ENCODE results near the gene CCDC51. TPM values are rescaled to one million over a fixed set of nuclear protein-coding genes. Genes with fewer than 3 reads are reported as not detected.

CCDC51 gene
- total and polyA plus RNA-seq, 2 of the 13 experiments (the other 11 are each of a cell fraction or from before 2014, with no cell fraction given): 18.1 to 29.4 TPM

DNA sequence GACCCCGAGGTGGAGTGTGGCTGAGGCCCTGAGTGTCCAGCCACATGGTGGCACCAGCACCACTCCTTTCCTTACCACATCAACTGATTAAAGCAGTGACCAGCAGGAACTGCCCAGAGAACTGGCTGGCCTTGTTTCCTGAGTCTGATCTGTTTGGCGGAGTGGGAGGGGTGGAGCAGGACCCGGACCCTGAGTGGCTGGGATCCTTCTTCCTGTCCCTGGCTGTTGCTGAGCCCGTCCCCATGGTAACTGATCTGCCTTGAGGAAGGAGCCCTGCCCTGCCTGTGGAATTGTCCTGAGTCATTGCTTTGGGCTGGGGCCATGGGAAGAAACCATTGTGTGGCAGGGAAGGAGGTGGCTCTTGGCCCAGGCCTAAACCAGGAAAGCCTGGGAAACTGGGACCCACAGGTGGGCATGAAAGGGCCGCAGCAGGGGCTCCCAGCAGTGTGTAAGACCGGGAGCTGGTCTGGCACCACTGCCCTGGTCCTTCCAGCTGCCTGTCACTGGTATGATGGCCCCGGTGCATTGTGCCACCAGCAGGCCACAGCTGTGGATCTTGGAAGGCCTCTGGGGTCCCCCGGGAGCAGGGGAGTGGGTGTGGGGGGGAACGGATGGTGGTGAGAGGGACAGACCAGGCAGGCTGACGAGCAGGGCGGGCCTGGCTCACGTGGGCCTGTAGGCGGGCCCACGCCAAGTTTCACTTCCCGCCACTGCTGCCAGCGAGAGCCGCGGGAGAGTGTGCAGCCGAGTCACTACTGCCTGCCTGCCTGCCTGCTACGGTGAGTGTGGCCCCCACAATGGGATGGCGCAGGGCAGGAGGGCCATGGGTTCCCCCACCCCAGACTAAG is 25.8 kb upstream of the CCDC51 start (continued):
- TF ChIP-seq SIN3A (IDR thresholded peaks at IDR 0.05; ENCODE audit: borderline replicate concordance, low read depth, low read length) (no peak; the same call in 1 of the 2 replicates), ONECUT2 (CRISPR knock-in tag; IDR thresholded peaks at IDR 0.05) (no peak), ZNF451 (CRISPR knock-in tag; IDR thresholded peaks at IDR 0.05) (no peak), SP140L (CRISPR knock-in tag; IDR thresholded peaks at IDR 0.05; ENCODE audit: borderline replicate concordance) (no peak), ZNF557 (CRISPR knock-in tag; IDR thresholded peaks at IDR 0.05) (no peak), REL (CRISPR knock-in tag; conservative IDR thresholded peaks at IDR 0.05) (no peak), ZSCAN31 (CRISPR knock-in tag; IDR thresholded peaks at IDR 0.05; ENCODE audit: low read depth) (peak; percentile 87), NPAS2 (CRISPR knock-in tag; IDR thresholded peaks at IDR 0.05; ENCODE audit: borderline replicate concordance) (no peak), ZNF629 (CRISPR knock-in tag; conservative IDR thresholded peaks at IDR 0.05) (no peak), TAF1 (CRISPR knock-in tag; IDR thresholded peaks at IDR 0.05) (peak; percentile 26; the same call in 1 of the 2 replicates)
- TF ChIP-seq, protein P1, sequence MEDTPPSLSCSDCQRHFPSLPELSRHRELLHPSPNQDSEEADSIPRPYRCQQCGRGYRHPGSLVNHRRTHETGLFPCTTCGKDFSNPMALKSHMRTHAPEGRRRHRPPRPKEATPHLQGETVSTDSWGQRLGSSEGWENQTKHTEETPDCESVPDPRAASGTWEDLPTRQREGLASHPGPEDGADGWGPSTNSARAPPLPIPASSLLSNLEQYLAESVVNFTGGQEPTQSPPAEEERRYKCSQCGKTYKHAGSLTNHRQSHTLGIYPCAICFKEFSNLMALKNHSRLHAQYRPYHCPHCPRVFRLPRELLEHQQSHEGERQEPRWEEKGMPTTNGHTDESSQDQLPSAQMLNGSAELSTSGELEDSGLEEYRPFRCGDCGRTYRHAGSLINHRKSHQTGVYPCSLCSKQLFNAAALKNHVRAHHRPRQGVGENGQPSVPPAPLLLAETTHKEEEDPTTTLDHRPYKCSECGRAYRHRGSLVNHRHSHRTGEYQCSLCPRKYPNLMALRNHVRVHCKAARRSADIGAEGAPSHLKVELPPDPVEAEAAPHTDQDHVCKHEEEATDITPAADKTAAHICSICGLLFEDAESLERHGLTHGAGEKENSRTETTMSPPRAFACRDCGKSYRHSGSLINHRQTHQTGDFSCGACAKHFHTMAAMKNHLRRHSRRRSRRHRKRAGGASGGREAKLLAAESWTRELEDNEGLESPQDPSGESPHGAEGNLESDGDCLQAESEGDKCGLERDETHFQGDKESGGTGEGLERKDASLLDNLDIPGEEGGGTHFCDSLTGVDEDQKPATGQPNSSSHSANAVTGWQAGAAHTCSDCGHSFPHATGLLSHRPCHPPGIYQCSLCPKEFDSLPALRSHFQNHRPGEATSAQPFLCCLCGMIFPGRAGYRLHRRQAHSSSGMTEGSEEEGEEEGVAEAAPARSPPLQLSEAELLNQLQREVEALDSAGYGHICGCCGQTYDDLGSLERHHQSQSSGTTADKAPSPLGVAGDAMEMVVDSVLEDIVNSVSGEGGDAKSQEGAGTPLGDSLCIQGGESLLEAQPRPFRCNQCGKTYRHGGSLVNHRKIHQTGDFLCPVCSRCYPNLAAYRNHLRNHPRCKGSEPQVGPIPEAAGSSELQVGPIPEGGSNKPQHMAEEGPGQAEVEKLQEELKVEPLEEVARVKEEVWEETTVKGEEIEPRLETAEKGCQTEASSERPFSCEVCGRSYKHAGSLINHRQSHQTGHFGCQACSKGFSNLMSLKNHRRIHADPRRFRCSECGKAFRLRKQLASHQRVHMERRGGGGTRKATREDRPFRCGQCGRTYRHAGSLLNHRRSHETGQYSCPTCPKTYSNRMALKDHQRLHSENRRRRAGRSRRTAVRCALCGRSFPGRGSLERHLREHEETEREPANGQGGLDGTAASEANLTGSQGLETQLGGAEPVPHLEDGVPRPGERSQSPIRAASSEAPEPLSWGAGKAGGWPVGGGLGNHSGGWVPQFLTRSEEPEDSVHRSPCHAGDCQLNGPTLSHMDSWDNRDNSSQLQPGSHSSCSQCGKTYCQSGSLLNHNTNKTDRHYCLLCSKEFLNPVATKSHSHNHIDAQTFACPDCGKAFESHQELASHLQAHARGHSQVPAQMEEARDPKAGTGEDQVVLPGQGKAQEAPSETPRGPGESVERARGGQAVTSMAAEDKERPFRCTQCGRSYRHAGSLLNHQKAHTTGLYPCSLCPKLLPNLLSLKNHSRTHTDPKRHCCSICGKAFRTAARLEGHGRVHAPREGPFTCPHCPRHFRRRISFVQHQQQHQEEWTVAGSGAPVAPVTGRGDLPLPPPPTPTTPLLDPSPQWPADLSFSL (CRISPR knock-in tag; IDR thresholded peaks at IDR 0.05): no peak
- TF ChIP-seq, protein P2, sequence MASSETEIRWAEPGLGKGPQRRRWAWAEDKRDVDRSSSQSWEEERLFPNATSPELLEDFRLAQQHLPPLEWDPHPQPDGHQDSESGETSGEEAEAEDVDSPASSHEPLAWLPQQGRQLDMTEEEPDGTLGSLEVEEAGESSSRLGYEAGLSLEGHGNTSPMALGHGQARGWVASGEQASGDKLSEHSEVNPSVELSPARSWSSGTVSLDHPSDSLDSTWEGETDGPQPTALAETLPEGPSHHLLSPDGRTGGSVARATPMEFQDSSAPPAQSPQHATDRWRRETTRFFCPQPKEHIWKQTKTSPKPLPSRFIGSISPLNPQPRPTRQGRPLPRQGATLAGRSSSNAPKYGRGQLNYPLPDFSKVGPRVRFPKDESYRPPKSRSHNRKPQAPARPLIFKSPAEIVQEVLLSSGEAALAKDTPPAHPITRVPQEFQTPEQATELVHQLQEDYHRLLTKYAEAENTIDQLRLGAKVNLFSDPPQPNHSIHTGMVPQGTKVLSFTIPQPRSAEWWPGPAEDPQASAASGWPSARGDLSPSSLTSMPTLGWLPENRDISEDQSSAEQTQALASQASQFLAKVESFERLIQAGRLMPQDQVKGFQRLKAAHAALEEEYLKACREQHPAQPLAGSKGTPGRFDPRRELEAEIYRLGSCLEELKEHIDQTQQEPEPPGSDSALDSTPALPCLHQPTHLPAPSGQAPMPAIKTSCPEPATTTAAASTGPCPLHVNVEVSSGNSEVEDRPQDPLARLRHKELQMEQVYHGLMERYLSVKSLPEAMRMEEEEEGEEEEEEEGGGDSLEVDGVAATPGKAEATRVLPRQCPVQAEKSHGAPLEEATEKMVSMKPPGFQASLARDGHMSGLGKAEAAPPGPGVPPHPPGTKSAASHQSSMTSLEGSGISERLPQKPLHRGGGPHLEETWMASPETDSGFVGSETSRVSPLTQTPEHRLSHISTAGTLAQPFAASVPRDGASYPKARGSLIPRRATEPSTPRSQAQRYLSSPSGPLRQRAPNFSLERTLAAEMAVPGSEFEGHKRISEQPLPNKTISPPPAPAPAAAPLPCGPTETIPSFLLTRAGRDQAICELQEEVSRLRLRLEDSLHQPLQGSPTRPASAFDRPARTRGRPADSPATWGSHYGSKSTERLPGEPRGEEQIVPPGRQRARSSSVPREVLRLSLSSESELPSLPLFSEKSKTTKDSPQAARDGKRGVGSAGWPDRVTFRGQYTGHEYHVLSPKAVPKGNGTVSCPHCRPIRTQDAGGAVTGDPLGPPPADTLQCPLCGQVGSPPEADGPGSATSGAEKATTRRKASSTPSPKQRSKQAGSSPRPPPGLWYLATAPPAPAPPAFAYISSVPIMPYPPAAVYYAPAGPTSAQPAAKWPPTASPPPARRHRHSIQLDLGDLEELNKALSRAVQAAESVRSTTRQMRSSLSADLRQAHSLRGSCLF (CRISPR knock-in tag; IDR thresholded peaks at IDR 0.05; ENCODE audit: borderline replicate concordance): no peak
- TF ChIP-seq, protein P3, sequence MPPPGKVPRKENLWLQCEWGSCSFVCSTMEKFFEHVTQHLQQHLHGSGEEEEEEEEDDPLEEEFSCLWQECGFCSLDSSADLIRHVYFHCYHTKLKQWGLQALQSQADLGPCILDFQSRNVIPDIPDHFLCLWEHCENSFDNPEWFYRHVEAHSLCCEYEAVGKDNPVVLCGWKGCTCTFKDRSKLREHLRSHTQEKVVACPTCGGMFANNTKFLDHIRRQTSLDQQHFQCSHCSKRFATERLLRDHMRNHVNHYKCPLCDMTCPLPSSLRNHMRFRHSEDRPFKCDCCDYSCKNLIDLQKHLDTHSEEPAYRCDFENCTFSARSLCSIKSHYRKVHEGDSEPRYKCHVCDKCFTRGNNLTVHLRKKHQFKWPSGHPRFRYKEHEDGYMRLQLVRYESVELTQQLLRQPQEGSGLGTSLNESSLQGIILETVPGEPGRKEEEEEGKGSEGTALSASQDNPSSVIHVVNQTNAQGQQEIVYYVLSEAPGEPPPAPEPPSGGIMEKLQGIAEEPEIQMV (CRISPR knock-in tag; IDR thresholded peaks at IDR 0.05; ENCODE audit: low read depth): peak; percentile 41; the same call in 1 of the 2 replicates
- TF ChIP-seq, protein P4, sequence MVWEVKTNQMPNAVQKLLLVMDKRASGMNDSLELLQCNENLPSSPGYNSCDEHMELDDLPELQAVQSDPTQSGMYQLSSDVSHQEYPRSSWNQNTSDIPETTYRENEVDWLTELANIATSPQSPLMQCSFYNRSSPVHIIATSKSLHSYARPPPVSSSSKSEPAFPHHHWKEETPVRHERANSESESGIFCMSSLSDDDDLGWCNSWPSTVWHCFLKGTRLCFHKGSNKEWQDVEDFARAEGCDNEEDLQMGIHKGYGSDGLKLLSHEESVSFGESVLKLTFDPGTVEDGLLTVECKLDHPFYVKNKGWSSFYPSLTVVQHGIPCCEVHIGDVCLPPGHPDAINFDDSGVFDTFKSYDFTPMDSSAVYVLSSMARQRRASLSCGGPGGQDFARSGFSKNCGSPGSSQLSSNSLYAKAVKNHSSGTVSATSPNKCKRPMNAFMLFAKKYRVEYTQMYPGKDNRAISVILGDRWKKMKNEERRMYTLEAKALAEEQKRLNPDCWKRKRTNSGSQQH (CRISPR knock-in tag; IDR thresholded peaks at IDR 0.05; ENCODE audit: low read depth): no peak

Measured in HepG2 (cell line).